ENCODE data around the gene METTL24.

METTL24 gene

DNA sequence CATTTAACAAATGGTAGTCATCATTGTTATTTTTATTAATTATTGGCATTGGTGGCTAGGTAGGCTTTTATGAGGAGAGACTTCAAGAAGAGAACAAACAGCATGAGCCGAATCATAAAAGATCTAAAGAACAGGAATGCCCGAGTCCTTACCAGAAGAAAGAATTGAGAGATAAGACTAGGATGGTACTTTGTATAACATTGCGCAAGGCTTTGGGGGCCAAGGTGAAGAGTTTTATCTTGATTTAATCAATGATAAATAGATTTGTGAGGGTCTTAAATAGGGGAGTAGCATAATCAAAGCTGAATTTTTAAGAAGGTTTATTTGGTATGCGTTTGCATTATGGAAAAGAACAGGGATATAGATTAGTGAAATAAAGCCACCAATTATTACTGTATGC is 162.5 kb downstream of the METTL24 start:
- Histone ChIP-seq H3K4me1 (ENCODE audit: control insufficient read depth in 5 of 5, insufficient read depth in 5 of 5, low read length in 5 of 5) (peaks cover 0 to 12% (median 0%) of the 10 kb centered on the region in 5 donors), H3K9me3 (ENCODE audit: control insufficient read depth in 5 of 5, low read length in 5 of 5) (no peaks in the 10 kb centered on the region), H3K9ac (ENCODE audit: low read length in 5 of 5) (no peak overlapping the region), H3K27ac (ENCODE audit: low read depth, low read length) (no peak overlapping the region), H3K27me3 (ENCODE audit: control insufficient read depth in 5 of 5, insufficient read depth in 4 of 5, low read length in 5 of 5) (no peaks in the 10 kb centered on the region), H3K36me3 (ENCODE audit: control insufficient read depth in 5 of 5, insufficient read depth in 5 of 5, low read length in 5 of 5) (peaks cover 9 to 14% (median 9%) of the 10 kb centered on the region in 5 donors), H3K4me3 (ENCODE audit: low read depth in 1 of 5, low read length in 5 of 5) (no peak overlapping the region)

Data from subcutaneous abdominal adipose tissue (tissue), 5 donors.